K562 (cell line): ENCODE results near the gene PITPNB. TPM values are rescaled to one million over a fixed set of nuclear protein-coding genes. Genes with fewer than 3 reads are reported as not detected.

Experiments
- ESRRB ChIP-seq: fragments of 250-450 bp; sonication (Bioruptor Pico); IDR thresholded peaks from 2 replicates; pipeline ENCODE4 v1.5.0; 2020; ENCODE audit warnings: mild to moderate bottlenecking, moderate library complexity, borderline replicate concordance
- ETV6 ChIP-seq, 3 experiments: fragments of 150-350 bp in 1 of 3; sonication (generic) in 1 of 3; formaldehyde crosslinking in 1 of 3; IDR thresholded peaks; 2 replicates each; pipeline versions ENCODE4 v1.6.1 to v1.8.0; 2014 to 2022; ENCODE audit warnings: borderline replicate concordance in 2 of 3, low read depth in 2 of 3, antibody characterized with exemption in 1 of 3, low read length in 1 of 3, mild to moderate bottlenecking in 1 of 3, missing genetic modification reagents in 1 of 3
- REST ChIP-seq, 2 experiments: fragments of 450-650 bp; formaldehyde crosslinking in 1 of 2; IDR thresholded peaks; 2 replicates each; pipeline versions ENCODE4 v1.4.0 to v1.6.1; 2014 to 2020; ENCODE audit warnings: mild to moderate bottlenecking in 2 of 2, borderline replicate concordance in 1 of 2, low read depth in 1 of 2
- SMARCE1 ChIP-seq: fragments of 450-650 bp; IDR thresholded peaks from 2 replicates; pipeline ENCODE4 v1.7.1; 2016; ENCODE audit warnings: mild to moderate bottlenecking
- THRB ChIP-seq: fragments of 450-650 bp; formaldehyde crosslinking; conservative IDR thresholded peaks from 2 replicates; pipeline ENCODE4 v1.4.0; 2022; ENCODE audit warnings: mild to moderate bottlenecking, missing genetic modification characterization
- XRCC4 ChIP-seq: IDR thresholded peaks from one replicate; pipeline ENCODE4 v1.6.1; 2011; ENCODE audit not compliant: insufficient read depth, insufficient read length; ENCODE audit errors: extremely low read depth
- ZNF324 ChIP-seq: fragments of 250-450 bp; sonication (Bioruptor Pico); IDR thresholded peaks from 2 replicates; pipeline ENCODE4 v1.4.0; 2020; ENCODE audit warnings: mild to moderate bottlenecking
- ZNF668 ChIP-seq: fragments of 250-450 bp; sonication (Bioruptor Pico); IDR thresholded peaks from 2 replicates; pipeline ENCODE4 v1.8.0; 2022; ENCODE audit warnings: mild to moderate bottlenecking, inconsistent platforms
- polyA plus RNA-seq, 8 experiments: library from polyadenylated mRNA; depleted of rRNA in 4 of 8; stranded (reverse) in 5 of 8; unstranded in 3 of 8; fragments of >200 nt; fragmentation: Nextera tagmentation in 2 of 8; fragmentation: Illumina TruSeq in 1 of 8; extraction: Ambion mirVana in 2 of 8; extraction: Trizol in 1 of 8; gene quantifications; 2 replicates each; pipeline versions ENCODE4 v1.2.1 to v1.2.3, GENCODE V29; 2011 to 2014; ENCODE audit warnings: inconsistent platforms in 1 of 8, missing spikeins in 1 of 8
- total RNA-seq, 7 experiments: library from RNA; depleted of rRNA in 6 of 7; stranded (reverse); fragments of >200 nt in 6 of 7; fragmentation: Illumina TruSeq in 2 of 7; extraction: Trizol in 2 of 7; gene quantifications; 2 replicates each; pipeline versions ENCODE4 v1.2.1 to v1.2.3, GENCODE V29; 2011 to 2021; ENCODE audit warnings: low replicate concordance in 1 of 7

The PITPNB gene
- total and polyA plus RNA-seq, 9 of the 15 experiments (the other 6 are each of a cell fraction or from before 2014, with no cell fraction given) = 13.1 to 52.4 (median 34.7) TPM

GRCh38 chr22:27846910-27847309 lies 72.1 kb downstream of the PITPNB start (continued):
- TF ChIP-seq REST (IDR thresholded peaks at IDR 0.05; ENCODE audit: borderline replicate concordance) (no peak), REST (CRISPR knock-in tag; IDR thresholded peaks at IDR 0.05; ENCODE audit: low read depth) (no peak), XRCC4 (no peak), ZNF324 (no peak), ZNF668 (CRISPR knock-in tag) (no peak), ESRRB (CRISPR knock-in tag) (no peak), THRB (no peak), SMARCE1 (peak; percentile 43; the same call in 1 of the 2 replicates), ETV6 (IDR thresholded peaks at IDR 0.05; ENCODE audit: borderline replicate concordance in 1 of 2, low read depth in 2 of 2, low read length in 1 of 2) (peak; percentile 64; a peak in 2 of 4 replicates), ETV6 (CRISPR knock-in tag; IDR thresholded peaks at IDR 0.05; ENCODE audit: borderline replicate concordance) (no peak)
